Subcutaneous adipose tissue (tissue), 4 donors: ENCODE results near the gene VIL1. TPM values are rescaled to one million over a fixed set of nuclear protein-coding genes. Genes with fewer than 3 reads are reported as not detected.

Source experiments
- total RNA-seq, 4 donors: library from RNA; depleted of rRNA; stranded (reverse); fragments of >200 nt; gene quantifications; one replicate each; pipeline ENCODE4 v1.1.0, GENCODE V29; 2016
- TF ChIP-seq, protein P1 (sequence below): fragments of 450-650 bp; IDR thresholded peaks from one replicate; pipeline ENCODE4 v1.5.1; 2016; ENCODE audit warnings: low read depth, mild to moderate bottlenecking, control low read depth, antibody characterized with exemption, moderate library complexity

The VIL1 gene
- not detected for total RNA-seq

DNA sequence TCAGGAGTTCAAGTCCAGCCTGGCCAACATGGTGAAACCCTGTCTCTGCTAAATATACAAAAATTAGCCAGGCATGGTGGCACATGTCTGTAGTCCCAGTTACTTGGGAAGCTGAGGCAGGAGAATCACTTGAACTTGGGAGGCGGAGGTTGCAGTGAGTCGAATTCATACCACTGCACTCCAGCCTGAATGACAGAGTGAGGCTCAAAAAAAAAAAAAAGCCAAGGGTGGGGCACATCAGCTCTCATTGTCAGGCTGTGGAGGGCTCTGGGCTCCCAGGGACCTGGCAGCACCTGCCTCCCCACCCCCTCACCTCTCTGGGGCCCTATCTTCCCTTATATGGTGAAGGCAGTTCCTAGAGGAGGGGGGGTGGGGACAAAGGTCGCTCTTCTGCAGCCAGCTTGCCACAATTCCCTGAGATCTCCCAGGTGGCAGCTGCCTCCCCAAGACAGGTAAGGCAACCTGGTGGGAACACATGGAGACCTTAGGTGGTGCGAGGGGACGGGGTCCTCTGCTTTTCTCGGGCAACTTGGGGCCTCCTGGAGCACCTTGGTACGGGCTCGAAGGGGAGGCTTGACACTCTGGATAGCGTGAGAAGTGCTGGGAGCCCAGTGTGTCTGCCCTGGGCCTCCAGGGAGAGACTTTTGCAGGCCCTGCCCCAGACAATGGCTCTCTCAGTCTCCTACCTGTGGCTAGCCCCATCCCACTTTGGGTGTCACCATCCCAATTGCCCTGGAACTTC is at the start of gene VIL1:
Gene VIL1 (plus strand): TSS at position 407 of the 742 bp plus-strand sequence. CDS start 4,656 bp downstream, outside the sequence.
- TF ChIP-seq, protein P1, sequence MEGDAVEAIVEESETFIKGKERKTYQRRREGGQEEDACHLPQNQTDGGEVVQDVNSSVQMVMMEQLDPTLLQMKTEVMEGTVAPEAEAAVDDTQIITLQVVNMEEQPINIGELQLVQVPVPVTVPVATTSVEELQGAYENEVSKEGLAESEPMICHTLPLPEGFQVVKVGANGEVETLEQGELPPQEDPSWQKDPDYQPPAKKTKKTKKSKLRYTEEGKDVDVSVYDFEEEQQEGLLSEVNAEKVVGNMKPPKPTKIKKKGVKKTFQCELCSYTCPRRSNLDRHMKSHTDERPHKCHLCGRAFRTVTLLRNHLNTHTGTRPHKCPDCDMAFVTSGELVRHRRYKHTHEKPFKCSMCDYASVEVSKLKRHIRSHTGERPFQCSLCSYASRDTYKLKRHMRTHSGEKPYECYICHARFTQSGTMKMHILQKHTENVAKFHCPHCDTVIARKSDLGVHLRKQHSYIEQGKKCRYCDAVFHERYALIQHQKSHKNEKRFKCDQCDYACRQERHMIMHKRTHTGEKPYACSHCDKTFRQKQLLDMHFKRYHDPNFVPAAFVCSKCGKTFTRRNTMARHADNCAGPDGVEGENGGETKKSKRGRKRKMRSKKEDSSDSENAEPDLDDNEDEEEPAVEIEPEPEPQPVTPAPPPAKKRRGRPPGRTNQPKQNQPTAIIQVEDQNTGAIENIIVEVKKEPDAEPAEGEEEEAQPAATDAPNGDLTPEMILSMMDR = no peak

DNA sequence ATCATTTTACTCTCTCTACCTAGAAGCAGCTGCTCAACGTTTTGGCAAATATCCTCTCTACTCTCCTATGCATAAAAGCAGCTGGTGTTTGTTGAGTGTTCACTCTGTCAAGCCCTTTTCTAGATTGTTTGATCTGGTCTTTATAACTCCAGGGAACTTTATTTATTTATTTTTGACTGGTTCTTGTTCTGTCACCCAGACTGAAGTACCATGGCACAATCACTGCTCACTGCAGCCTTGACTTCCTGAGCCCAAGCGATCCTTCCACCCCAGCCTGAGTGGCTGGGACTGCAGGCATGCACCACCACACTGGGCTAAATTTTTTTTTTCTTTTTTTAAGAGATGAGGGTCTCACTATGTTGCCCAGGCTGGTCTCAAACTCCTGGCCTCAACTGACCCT is 49.6 kb upstream of the VIL1 start:
- TF ChIP-seq, protein P1 = no peak

DNA sequence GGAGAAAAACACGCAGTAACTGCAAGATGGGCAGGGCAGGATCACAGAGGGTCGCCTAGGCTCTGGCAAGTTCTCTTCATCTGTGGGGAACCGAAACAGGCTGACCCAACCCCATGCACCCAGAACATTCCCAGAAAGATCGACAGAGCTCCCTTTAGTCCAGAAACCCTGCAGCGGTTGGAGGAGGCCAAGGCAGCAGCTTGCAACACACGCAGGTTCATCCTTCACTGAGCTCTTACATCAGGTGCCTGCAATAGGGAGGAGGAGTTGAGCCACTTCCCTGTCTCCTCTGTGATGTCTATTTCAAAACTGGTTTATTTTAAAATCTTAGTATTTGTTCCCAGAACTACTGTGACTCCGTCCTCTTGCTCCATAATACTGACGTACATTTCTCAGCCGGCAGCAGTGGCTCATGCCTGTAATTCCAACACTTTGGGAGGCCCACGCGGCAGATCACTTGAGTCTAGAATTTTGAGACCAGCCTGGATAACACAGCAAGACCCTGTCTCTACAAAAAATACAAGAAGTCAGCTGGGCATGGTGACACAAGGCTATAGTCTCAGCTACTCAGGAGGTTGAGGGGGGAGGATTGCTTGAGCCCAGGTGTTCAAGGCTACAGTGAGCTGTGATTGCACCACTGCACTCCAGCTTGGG is 48.4 kb upstream of the VIL1 start:
- TF ChIP-seq, protein P1 = no peak

DNA sequence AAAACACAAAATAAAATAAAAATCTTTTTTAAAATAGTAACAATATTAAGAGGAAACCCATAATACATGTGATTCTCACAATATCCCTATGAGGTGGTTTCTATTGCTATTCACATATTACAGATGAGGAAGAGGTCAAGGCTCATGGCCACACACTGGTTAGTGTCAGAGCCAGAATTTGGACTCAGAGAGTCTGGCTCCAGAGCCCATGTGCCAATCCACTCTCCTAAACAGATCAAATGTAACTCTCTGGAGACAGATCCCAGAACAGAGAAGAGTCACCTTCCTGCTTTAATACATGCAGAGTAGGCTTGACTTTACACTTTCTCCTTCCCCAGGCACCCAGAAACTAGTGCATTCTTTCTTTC is 47.0 kb upstream of the VIL1 start:
- TF ChIP-seq, protein P1 = no peak

DNA sequence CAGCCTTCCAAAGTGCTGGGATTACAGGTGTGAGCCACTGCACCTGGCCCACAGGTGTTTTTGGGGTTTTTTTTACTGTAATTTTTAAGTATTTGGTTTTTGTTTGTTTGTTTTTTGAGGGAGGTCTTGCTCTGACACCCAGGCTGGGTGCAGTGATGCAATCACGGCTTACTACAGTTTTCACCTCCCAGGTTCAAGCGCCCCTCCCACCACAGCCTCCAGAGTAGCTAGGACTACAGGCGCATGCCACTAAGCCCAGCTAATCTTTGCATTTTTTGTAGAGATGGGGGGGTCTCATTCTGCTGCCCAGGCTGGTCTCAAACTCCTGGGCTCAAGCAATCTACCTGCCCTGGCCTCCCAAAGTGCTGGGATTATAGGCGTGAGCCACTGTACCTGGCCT is 44.1 kb upstream of the VIL1 start:
- TF ChIP-seq, protein P1 = no peak

DNA sequence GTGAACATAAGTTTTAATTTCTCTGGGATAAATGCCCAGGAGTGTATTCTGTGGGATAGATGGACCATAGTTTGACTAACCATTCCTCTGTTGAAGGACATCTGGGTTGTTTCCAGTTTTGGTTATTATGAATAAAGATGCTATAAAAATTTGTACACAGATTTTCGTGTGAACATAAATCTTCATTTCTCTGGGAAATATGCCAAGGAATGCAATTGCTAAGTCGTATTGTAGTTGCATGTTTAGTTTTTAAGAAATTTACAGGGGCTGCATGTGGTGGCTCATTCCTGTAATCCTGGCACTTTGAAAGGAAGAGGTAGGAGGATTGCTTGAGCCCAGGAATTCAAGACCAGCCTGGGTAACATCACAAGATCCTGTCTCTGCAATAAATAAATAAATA is 43.7 kb upstream of the VIL1 start:
- TF ChIP-seq, protein P1 = no peak

DNA sequence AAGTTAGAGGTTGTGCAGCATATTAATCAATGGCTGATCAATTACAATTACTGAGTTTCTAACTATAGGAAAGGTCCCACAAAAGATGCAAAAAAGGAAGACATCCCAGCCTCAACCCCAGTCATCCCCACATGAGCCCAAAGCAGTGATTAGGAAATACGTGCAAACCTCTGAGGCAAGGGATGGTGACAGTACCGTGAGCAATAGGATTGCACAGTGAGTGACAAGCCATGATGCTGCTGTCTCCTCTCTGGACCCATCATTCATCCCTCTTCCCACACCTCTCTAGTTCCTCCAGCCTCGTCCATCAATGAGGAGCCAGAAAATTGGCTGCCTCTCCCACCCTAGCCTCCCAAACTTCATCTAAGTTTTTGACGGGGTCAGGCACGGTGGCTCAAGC is 40.9 kb upstream of the VIL1 start:
- TF ChIP-seq, protein P1 = no peak
